Caco-2 (cell line): ENCODE data around the gene SSB. TPM values are rescaled to one million over a fixed set of nuclear protein-coding genes. Genes with fewer than 3 reads are reported as not detected.
A peak's percentile ranks its signal among the peaks of the same experiment; 100 is the strongest.

Source experiments
- BruUV-seq: library from RNA; stranded (reverse); fragments of 400-500 nt; replicated peaks from 2 replicates; lab custom pipeline; 2021; lab: Mats Ljungman, UMichigan
- CTCF ChIA-PET: fragments of 300-600 bp; sonication (Branson Sonifier 250); formaldehyde crosslinking; loops from one replicate; lab custom pipeline; 2022; ENCODE audit warnings: antibody characterized with exemption; lab: Charles Lee
- POLR2A ChIA-PET: fragments of 300-600 bp; sonication (Branson Sonifier 250); formaldehyde crosslinking; loops from one replicate; lab custom pipeline; 2022; ENCODE audit warnings: antibody characterized with exemption; lab: Charles Lee
- DNase-seq, 2 experiments: peaks; one replicate each; pipeline versions ENCODE4 v3.0.0 to v3.0.0-alpha.2; 2020 to 2022
- H3K27me3 ChIP-seq: replicated peaks from 2 replicates; pipeline ENCODE4 v1.6.0; 2011; ENCODE audit warnings: low read length; ENCODE audit not compliant: control insufficient read depth, insufficient read depth
- H3K36me3 ChIP-seq: 2 replicates; pipeline ENCODE4 v1.5.1; 2011; ENCODE audit warnings: low read length; ENCODE audit not compliant: control insufficient read depth, insufficient read depth
- H3K4me1 ChIP-seq: fragments of 250-450 bp; sonication (Bioruptor Pico); 2 replicates; pipeline ENCODE4 v1.5.1; 2020; ENCODE audit warnings: mild to moderate bottlenecking
- H3K4me3 ChIP-seq: 2 replicates; pipeline ENCODE4 v1.5.1; 2011; ENCODE audit warnings: low read depth, mild to moderate bottlenecking, control low read depth, low read length
- H3K9me3 ChIP-seq: fragments of 250-450 bp; sonication (Bioruptor Pico); 2 replicates; pipeline ENCODE4 v1.5.1; 2020; ENCODE audit warnings: mild to moderate bottlenecking, moderate library complexity
- H3K27ac Mint-ChIP-seq: one replicate; pipeline ENCODE4 v1.8.0; 2022; ENCODE audit warnings: mixed read lengths; ENCODE audit not compliant: unreplicated experiment
- H3K27me3 Mint-ChIP-seq: one replicate; pipeline ENCODE4 v1.8.0; 2022; ENCODE audit warnings: mixed read lengths; ENCODE audit not compliant: insufficient read depth, unreplicated experiment
- H3K36me3 Mint-ChIP-seq: one replicate; pipeline ENCODE4 v1.8.0; 2022; ENCODE audit warnings: mild to moderate bottlenecking, mixed read lengths; ENCODE audit not compliant: insufficient read depth, unreplicated experiment
- H3K4me1 Mint-ChIP-seq: one replicate; pipeline ENCODE4 v1.8.0; 2022; ENCODE audit warnings: low read depth, mixed read lengths; ENCODE audit not compliant: unreplicated experiment
- H3K4me3 Mint-ChIP-seq: one replicate; pipeline ENCODE4 v1.8.0; 2022; ENCODE audit warnings: mild to moderate bottlenecking, moderate library complexity, mixed read lengths; ENCODE audit not compliant: unreplicated experiment
- H3K9me3 Mint-ChIP-seq: one replicate; pipeline ENCODE4 v1.8.0; 2022; ENCODE audit warnings: mixed read lengths; ENCODE audit not compliant: unreplicated experiment
- CTCF ChIP-seq, 2 experiments: fragments of 200-600 bp in 1 of 2; IDR thresholded peaks; 1 replicate in 1 of 2; 2 replicates in 1 of 2; pipeline versions ENCODE4 v1.5.1 to v1.8.0; 2011 to 2022; ENCODE audit warnings: antibody characterized with exemption in 1 of 2, control low read depth in 1 of 2, inconsistent platforms in 1 of 2, low read depth in 1 of 2, low read length in 1 of 2, mild to moderate bottlenecking in 1 of 2, moderate library complexity in 1 of 2; ENCODE audit not compliant: insufficient read depth in 1 of 2, severe bottlenecking in 1 of 2, unreplicated experiment in 1 of 2
- intact Hi-C: fragments of 100-400 bp; cut with micrococcal nuclease; formaldehyde crosslinking; loops from one replicate; pipeline ENCODE4 v1.10.0; 2022; ENCODE audit not compliant: unreplicated experiment
- total RNA-seq: library from RNA; stranded (reverse); gene quantifications from 2 replicates; pipeline ENCODE4 v1.2.3, GENCODE V29; 2022

The SSB gene
- total RNA-seq, 1 experiment from 2014 or later, result 215 TPM

- Histone ChIP-seq H3K4me3 (no peak overlapping the region), H3K27me3 (no peaks in the 10 kb centered on the region), H3K9me3 (no peaks in the 10 kb centered on the region), H3K4me1 (peaks cover 35% of the 10 kb centered on the region), H3K36me3 (no peaks in the 10 kb centered on the region)
- CTCF ChIA-PET, result interaction anchor here (0.7 kb wide), 1 partner anchor 27 kb away, joined by 3 read pairs; the partner anchor contains the start of gene KLHL23
- TF ChIP-seq CTCF (IDR thresholded peaks at IDR 0.05; ENCODE audit: insufficient read depth in 1 of 2, low read depth in 1 of 2, low read length in 1 of 2, severe bottlenecking in 1 of 2, unreplicated experiment in 1 of 2), result no peak
- POLR2A ChIA-PET, result no interaction called here
- Mint-ChIP-seq H3K27me3 (no peaks in the 10 kb centered on the region), H3K9me3 (peaks cover under 1% of the 10 kb centered on the region), H3K27ac (peak overlapping the region; percentile 34), H3K4me3 (peak overlapping the region; percentile 58), H3K36me3 (no peaks in the 10 kb centered on the region), H3K4me1 (peaks cover 30% of the 10 kb centered on the region)
- DNase-seq, result peak in 1 of 2 experiments; percentile 61
- no TSS peak for BruUV-seq
- intact Hi-C loops, result loop anchor here (2.0 kb wide), 1 partner anchor 15 kb away; no protein-coding TSS in a partner anchor
Measured at GRCh38 chr2:169761251-169761969, 37.3 kb upstream of the SSB start.

GRCh38 chr2:169761970-169762292, 36.7 kb upstream of the SSB start:
- Histone ChIP-seq H3K4me1 (peaks cover 35% of the 10 kb centered on the region), H3K36me3 (no peaks in the 10 kb centered on the region), H3K9me3 (no peaks in the 10 kb centered on the region), H3K27me3 (no peaks in the 10 kb centered on the region), H3K4me3 (no peak overlapping the region)
- no peak for TF ChIP-seq CTCF (IDR thresholded peaks at IDR 0.05; ENCODE audit: insufficient read depth in 1 of 2, low read depth in 1 of 2, low read length in 1 of 2, severe bottlenecking in 1 of 2, unreplicated experiment in 1 of 2)
- BruUV-seq, result no TSS peak
- peak overlapping the region; percentile 34 for H3K27ac Mint-ChIP-seq
- H3K4me1 Mint-ChIP-seq, result peaks cover 30% of the 10 kb centered on the region
- CTCF ChIA-PET, result interaction anchor here (0.7 kb wide), 1 partner anchor 28 kb away, joined by 3 read pairs; the partner anchor contains the start of gene KLHL23
- no peak for DNase-seq
- H3K27me3 Mint-ChIP-seq, result no peaks in the 10 kb centered on the region
- intact Hi-C loops, result loop anchor here (2.0 kb wide), 1 partner anchor 15 kb away; no protein-coding TSS in a partner anchor
- H3K36me3 Mint-ChIP-seq, result no peaks in the 10 kb centered on the region
- no peaks in the 10 kb centered on the region for H3K9me3 Mint-ChIP-seq
- H3K4me3 Mint-ChIP-seq, result peak overlapping the region; percentile 58
- POLR2A ChIA-PET, result no interaction called here

- Histone ChIP-seq H3K27me3 (no peaks in the 10 kb centered on the region), H3K4me1 (peaks cover 17% of the 10 kb centered on the region), H3K36me3 (no peaks in the 10 kb centered on the region), H3K4me3 (no peak overlapping the region), H3K9me3 (no peaks in the 10 kb centered on the region)
- no peaks in the 10 kb centered on the region for H3K27me3 Mint-ChIP-seq
- DNase-seq, result no peak
- no peak overlapping the region for H3K27ac Mint-ChIP-seq
- H3K36me3 Mint-ChIP-seq, result no peaks in the 10 kb centered on the region
- no peak overlapping the region for H3K4me3 Mint-ChIP-seq
- intact Hi-C loops, result no loop called here
- POLR2A ChIA-PET, result no interaction called here
- TF ChIP-seq CTCF (IDR thresholded peaks at IDR 0.05; ENCODE audit: insufficient read depth in 1 of 2, low read depth in 1 of 2, low read length in 1 of 2, severe bottlenecking in 1 of 2, unreplicated experiment in 1 of 2), result no peak
- BruUV-seq, result no TSS peak
- H3K9me3 Mint-ChIP-seq, result no peaks in the 10 kb centered on the region
- CTCF ChIA-PET, result no interaction called here
- H3K4me1 Mint-ChIP-seq, result peaks cover 18% of the 10 kb centered on the region
Measured at GRCh38 chr2:169765523-169765922, 33.1 kb upstream of the SSB start.
